WTC11 (cell line): ENCODE results near the gene LCN10. TPM values are rescaled to one million over a fixed set of nuclear protein-coding genes. Genes with fewer than 3 reads are reported as not detected.

ENCODE experiments used
- ATAC-seq: fragments of 200-7000 bp; cut with Tn5 transposase; 2 replicates; pipeline ENCODE4 v1.10.0; 2021; ENCODE audit warnings: mild to moderate bottlenecking, moderate library complexity
- CTCF ChIA-PET: fragments of 300-600 bp; sonication (Branson Sonifier 250); formaldehyde crosslinking; loops from one replicate; lab custom pipeline; 2021; ENCODE audit warnings: antibody characterized with exemption; lab: Charles Lee
- POLR2A ChIA-PET: fragments of 350-600 bp; sonication (Branson Sonifier 250); formaldehyde crosslinking; loops from one replicate; lab custom pipeline; 2021; ENCODE audit warnings: antibody characterized with exemption; lab: Charles Lee
- DNase-seq: peaks from one replicate; pipeline ENCODE4 v3.0.0; 2021; ENCODE audit warnings: low spot score
- H3K27ac Mint-ChIP-seq: 2 replicates; pipeline ENCODE4 v1.8.0; 2021; ENCODE audit warnings: mixed read lengths
- H3K27me3 Mint-ChIP-seq: 2 replicates; pipeline ENCODE4 v1.8.0; 2021; ENCODE audit warnings: low read depth, mild to moderate bottlenecking, moderate library complexity, mixed read lengths
- H3K36me3 Mint-ChIP-seq: 2 replicates; pipeline ENCODE4 v1.8.0; 2021; ENCODE audit warnings: mixed read lengths
- H3K4me1 Mint-ChIP-seq: 2 replicates; pipeline ENCODE4 v1.8.0; 2022; ENCODE audit warnings: mixed read lengths
- H3K4me3 Mint-ChIP-seq: 2 replicates; pipeline ENCODE4 v1.8.0; 2021; ENCODE audit warnings: mild to moderate bottlenecking, moderate library complexity, mixed read lengths
- H3K9me3 Mint-ChIP-seq: 2 replicates; pipeline ENCODE4 v1.8.0; 2021; ENCODE audit warnings: mixed read lengths
- AFF4 ChIP-seq: sonication (generic); formaldehyde crosslinking; IDR thresholded peaks from 2 replicates; pipeline ENCODE4 v1.8.1; 2023; ENCODE audit warnings: mild to moderate bottlenecking, missing genetic modification reagents, borderline replicate concordance
- CBFB ChIP-seq: sonication (generic); formaldehyde crosslinking; IDR thresholded peaks from 2 replicates; pipeline ENCODE4 v1.8.1; 2022; ENCODE audit warnings: mild to moderate bottlenecking, low read depth, missing genetic modification reagents
- CREM ChIP-seq: sonication (generic); formaldehyde crosslinking; IDR thresholded peaks from 2 replicates; pipeline ENCODE4 v1.8.1; 2022; ENCODE audit warnings: mild to moderate bottlenecking, missing genetic modification reagents, moderate library complexity
- E2F5 ChIP-seq: sonication (generic); formaldehyde crosslinking; IDR thresholded peaks from 2 replicates; pipeline ENCODE4 v1.8.1; 2022; ENCODE audit warnings: mild to moderate bottlenecking, moderate library complexity, missing genetic modification reagents
- ESRRA ChIP-seq: sonication (generic); formaldehyde crosslinking; IDR thresholded peaks from 2 replicates; pipeline ENCODE4 v1.8.1; 2022; ENCODE audit warnings: mild to moderate bottlenecking, missing genetic modification reagents, borderline replicate concordance
- FOXP4 ChIP-seq: sonication (generic); formaldehyde crosslinking; IDR thresholded peaks from 2 replicates; pipeline ENCODE4 v1.8.0; 2022; ENCODE audit warnings: mild to moderate bottlenecking, missing genetic modification reagents
- GABPB1 ChIP-seq: sonication (generic); formaldehyde crosslinking; IDR thresholded peaks from 2 replicates; pipeline ENCODE4 v1.8.1; 2023; ENCODE audit warnings: mild to moderate bottlenecking, missing genetic modification reagents
- GTF2I ChIP-seq: fragments of 250-450 bp; sonication (Bioruptor Pico); conservative IDR thresholded peaks from 2 replicates; pipeline ENCODE4 v1.4.0; 2021; ENCODE audit warnings: mild to moderate bottlenecking
- IRF2 ChIP-seq: sonication (generic); formaldehyde crosslinking; IDR thresholded peaks from 2 replicates; pipeline ENCODE4 v1.8.0; 2022; ENCODE audit warnings: low read depth, missing genetic modification reagents, borderline replicate concordance
- NR3C1 ChIP-seq: sonication (generic); formaldehyde crosslinking; conservative IDR thresholded peaks from 2 replicates; pipeline ENCODE4 v1.8.1; 2023; ENCODE audit warnings: low read depth, mild to moderate bottlenecking, missing genetic modification reagents
- SMAD4 ChIP-seq: sonication (generic); formaldehyde crosslinking; IDR thresholded peaks from 2 replicates; pipeline ENCODE4 v1.8.0; 2022; ENCODE audit warnings: mild to moderate bottlenecking, missing genetic modification reagents
- TP53 ChIP-seq: sonication (generic); formaldehyde crosslinking; IDR thresholded peaks from 2 replicates; pipeline ENCODE4 v1.8.1; 2023; ENCODE audit warnings: mild to moderate bottlenecking, missing genetic modification reagents
- ZNF232 ChIP-seq: sonication (generic); formaldehyde crosslinking; IDR thresholded peaks from 2 replicates; pipeline ENCODE4 v1.8.0; 2022; ENCODE audit warnings: mild to moderate bottlenecking, missing genetic modification reagents
- ZNF263 ChIP-seq: sonication (generic); formaldehyde crosslinking; IDR thresholded peaks from 2 replicates; pipeline ENCODE4 v1.8.1; 2022; ENCODE audit warnings: low read depth, mild to moderate bottlenecking, moderate library complexity, missing genetic modification reagents
- ZNF416 ChIP-seq: fragments of 250-450 bp; sonication (Bioruptor Pico); IDR thresholded peaks from 2 replicates; pipeline ENCODE4 v1.9.0; 2021; ENCODE audit warnings: mild to moderate bottlenecking, inconsistent platforms
- ZNF512 ChIP-seq: sonication (generic); formaldehyde crosslinking; IDR thresholded peaks from 2 replicates; pipeline ENCODE4 v1.8.1; 2022; ENCODE audit warnings: missing genetic modification reagents, borderline replicate concordance
- total RNA-seq: library from RNA; stranded (reverse); gene quantifications from 3 replicates; pipeline ENCODE4 v1.2.3, GENCODE V29; 2021
- TF ChIP-seq, protein P1 (sequence below): sonication (generic); formaldehyde crosslinking; IDR thresholded peaks from 2 replicates; pipeline ENCODE4 v1.8.1; 2023; ENCODE audit warnings: mild to moderate bottlenecking, missing genetic modification reagents, moderate library complexity

Gene LCN10
- total RNA-seq, 1 experiment from 2014 or later: 2.4 TPM

DNA sequence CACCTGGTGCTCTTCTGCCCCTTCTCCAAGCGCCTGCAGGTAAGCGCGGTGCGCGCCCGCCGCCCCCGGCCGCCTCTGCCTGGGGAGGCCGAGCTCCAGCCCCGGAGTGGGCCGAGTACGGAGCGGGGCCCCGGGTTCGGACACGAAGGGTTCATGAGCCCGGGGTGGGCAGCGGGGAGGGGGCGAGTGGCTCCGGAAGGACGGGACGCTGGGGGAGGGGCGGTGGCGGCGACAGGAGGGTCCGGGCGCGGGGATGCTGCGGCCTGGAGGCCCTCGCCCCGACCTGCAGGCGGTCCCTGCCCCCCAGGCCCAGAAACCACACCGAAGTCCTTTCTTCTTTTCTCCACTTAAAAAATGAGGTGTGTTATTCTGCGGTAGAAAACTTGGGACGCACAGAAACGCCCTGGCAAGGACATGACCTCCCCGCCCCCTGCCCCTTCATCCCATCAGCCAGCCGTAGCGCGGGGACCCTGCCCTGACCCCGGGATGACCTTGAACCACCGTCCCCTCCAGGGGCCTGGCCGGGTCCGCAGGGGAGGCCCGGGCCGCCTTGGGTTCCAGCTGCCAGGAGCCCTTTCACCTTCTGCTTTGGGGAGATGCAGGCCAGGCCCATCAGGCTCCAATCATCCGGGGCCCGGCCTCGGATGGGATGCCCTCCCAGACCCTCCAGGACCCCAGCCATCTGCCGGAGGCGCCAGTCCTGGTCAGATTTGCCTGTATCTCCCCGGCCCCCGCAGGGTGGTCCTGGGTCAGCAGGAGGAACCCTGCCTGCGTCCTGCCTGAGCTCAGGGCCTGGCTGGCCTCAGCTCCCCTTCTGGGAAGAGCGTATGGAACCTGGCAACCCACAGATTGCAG, 29.8 kb downstream of the LCN10 start:
- peak; percentile 2; the same call in 1 of the 2 replicates for ATAC-seq
- H3K36me3 Mint-ChIP-seq: no peaks in the 10 kb centered on the region
- TF ChIP-seq NR3C1 (CRISPR knock-in tag) (no peak), SMAD4 (no peak), FOXP4 (CRISPR knock-in tag) (no peak), ZNF512 (CRISPR knock-in tag) (no peak), TP53 (CRISPR knock-in tag) (0 out of 2 replicates have a peak, but pooled peaks have one; percentile 28), ESRRA (CRISPR knock-in tag) (peak; percentile 78; the same call in 1 of the 2 replicates), CBFB (CRISPR knock-in tag) (no peak), IRF2 (CRISPR knock-in tag) (no peak), CREM (CRISPR knock-in tag) (no peak), ZNF416 (CRISPR knock-in tag) (no peak), AFF4 (CRISPR knock-in tag) (no peak), E2F5 (no peak), ZNF263 (CRISPR knock-in tag) (no peak), GABPB1 (CRISPR knock-in tag) (no peak), GTF2I (no peak), ZNF232 (no peak)
- TF ChIP-seq, protein P1, sequence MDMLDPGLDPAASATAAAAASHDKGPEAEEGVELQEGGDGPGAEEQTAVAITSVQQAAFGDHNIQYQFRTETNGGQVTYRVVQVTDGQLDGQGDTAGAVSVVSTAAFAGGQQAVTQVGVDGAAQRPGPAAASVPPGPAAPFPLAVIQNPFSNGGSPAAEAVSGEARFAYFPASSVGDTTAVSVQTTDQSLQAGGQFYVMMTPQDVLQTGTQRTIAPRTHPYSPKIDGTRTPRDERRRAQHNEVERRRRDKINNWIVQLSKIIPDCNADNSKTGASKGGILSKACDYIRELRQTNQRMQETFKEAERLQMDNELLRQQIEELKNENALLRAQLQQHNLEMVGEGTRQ (CRISPR knock-in tag): no peak
- ChIA-PET CTCF (interaction anchor here (0.5 to 2.2 kb wide), 10 partner anchors 10 to 129 kb away, joined by 3 to 12 read pairs (median 4); partner anchors contain the start of genes AJM1 and LCN8), POLR2A (interaction anchor here (0.5 to 1.0 kb wide), 2 partner anchors 12 to 63 kb away, joined by 3 read pairs; no protein-coding TSS in a partner anchor)
- H3K4me3 Mint-ChIP-seq: peak overlapping the region; percentile 69
- no peak overlapping the region for H3K27ac Mint-ChIP-seq
- no peaks in the 10 kb centered on the region for H3K9me3 Mint-ChIP-seq
- no peak for DNase-seq
- H3K4me1 Mint-ChIP-seq: peaks cover 4% of the 10 kb centered on the region
- peaks cover 15% of the 10 kb centered on the region for H3K27me3 Mint-ChIP-seq
